Chondrocyte (in vitro differentiated cells): Measurements from ENCODE around the gene RAI1. TPM values are rescaled to one million over a fixed set of nuclear protein-coding genes. Genes with fewer than 3 reads are reported as not detected.

Experiments used
- DNase-seq: peaks from one replicate; pipeline ENCODE4 v3.0.0; 2021; ENCODE audit warnings: mixed read lengths, low spot score
- H3K27ac Mint-ChIP-seq: one replicate; pipeline ENCODE4 v1.8.0; 2021; ENCODE audit warnings: mild to moderate bottlenecking, moderate library complexity, mixed read lengths; ENCODE audit not compliant: unreplicated experiment
- H3K27me3 Mint-ChIP-seq: 2 replicates; pipeline ENCODE4 v1.8.0; 2021; ENCODE audit warnings: low read depth, mixed read lengths
- H3K36me3 Mint-ChIP-seq: 2 replicates; pipeline ENCODE4 v1.8.0; 2021; ENCODE audit warnings: low read depth, mixed read lengths
- H3K4me1 Mint-ChIP-seq: 2 replicates; pipeline ENCODE4 v1.8.0; 2021; ENCODE audit warnings: low read depth, mild to moderate bottlenecking, mixed read lengths
- H3K4me3 Mint-ChIP-seq: one replicate; pipeline ENCODE4 v1.8.0; 2021; ENCODE audit warnings: mild to moderate bottlenecking, moderate library complexity, mixed read lengths; ENCODE audit not compliant: unreplicated experiment
- H3K9me3 Mint-ChIP-seq: 2 replicates; pipeline ENCODE4 v1.8.0; 2021; ENCODE audit warnings: low read depth, mixed read lengths
- total RNA-seq: library from RNA; stranded (reverse); gene quantifications from 3 replicates; pipeline ENCODE4 v1.2.1, GENCODE V29; 2021
- TF ChIP-seq, protein P1 (sequence below): fragments of 200-600 bp; sonication (generic); IDR thresholded peaks from 2 replicates; pipeline ENCODE4 v1.5.0; 2021; ENCODE audit warnings: antibody characterized with exemption, mild to moderate bottlenecking, moderate library complexity

RAI1 gene
- total RNA-seq, 1 donor from 2014 or later, result 28.7 TPM

DNA sequence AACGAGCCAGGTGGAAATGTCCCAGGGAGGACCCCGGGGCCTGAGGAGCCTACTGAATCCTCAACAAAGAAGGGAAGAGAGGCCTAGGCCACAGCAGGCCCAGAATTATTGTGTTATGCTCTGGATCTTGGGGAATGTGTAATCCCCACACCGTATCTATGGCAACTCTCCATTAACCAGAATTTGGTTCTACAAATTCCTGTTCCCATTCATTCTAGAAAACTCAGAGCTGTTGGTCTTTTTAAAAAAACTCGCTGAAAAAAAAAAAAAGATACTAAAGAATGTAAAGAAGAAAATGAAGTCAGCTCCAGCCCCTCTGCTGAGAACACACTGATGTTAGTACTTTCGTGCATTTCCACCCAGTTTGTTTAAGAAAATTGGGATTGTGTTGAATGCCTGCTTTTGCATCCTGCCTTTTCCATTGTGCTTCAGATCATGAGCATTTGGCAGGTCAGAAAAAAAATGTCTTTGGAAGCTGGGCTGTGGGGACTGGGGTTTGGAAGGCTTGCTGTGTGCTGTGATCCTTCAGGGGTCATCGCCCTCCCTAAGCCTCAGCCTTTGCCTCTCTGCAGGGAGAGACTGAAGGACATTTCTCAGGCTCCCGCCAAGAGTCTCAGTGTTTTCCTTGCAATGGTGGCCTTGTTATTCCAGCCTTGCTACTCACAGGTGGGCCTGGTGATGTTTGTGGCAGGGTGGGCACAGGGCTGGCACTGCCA, 86.1 kb downstream of the RAI1 start:
- peaks cover 2% of the 10 kb centered on the region for H3K36me3 Mint-ChIP-seq
- TF ChIP-seq, protein P1, sequence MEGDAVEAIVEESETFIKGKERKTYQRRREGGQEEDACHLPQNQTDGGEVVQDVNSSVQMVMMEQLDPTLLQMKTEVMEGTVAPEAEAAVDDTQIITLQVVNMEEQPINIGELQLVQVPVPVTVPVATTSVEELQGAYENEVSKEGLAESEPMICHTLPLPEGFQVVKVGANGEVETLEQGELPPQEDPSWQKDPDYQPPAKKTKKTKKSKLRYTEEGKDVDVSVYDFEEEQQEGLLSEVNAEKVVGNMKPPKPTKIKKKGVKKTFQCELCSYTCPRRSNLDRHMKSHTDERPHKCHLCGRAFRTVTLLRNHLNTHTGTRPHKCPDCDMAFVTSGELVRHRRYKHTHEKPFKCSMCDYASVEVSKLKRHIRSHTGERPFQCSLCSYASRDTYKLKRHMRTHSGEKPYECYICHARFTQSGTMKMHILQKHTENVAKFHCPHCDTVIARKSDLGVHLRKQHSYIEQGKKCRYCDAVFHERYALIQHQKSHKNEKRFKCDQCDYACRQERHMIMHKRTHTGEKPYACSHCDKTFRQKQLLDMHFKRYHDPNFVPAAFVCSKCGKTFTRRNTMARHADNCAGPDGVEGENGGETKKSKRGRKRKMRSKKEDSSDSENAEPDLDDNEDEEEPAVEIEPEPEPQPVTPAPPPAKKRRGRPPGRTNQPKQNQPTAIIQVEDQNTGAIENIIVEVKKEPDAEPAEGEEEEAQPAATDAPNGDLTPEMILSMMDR, result no peak
- no peaks in the 10 kb centered on the region for H3K9me3 Mint-ChIP-seq
- H3K27ac Mint-ChIP-seq, result peak overlapping the region; percentile 49
- no peak overlapping the region for H3K4me3 Mint-ChIP-seq
- peaks cover 52% of the 10 kb centered on the region for H3K4me1 Mint-ChIP-seq
- no peak for DNase-seq
- no peaks in the 10 kb centered on the region for H3K27me3 Mint-ChIP-seq

DNA sequence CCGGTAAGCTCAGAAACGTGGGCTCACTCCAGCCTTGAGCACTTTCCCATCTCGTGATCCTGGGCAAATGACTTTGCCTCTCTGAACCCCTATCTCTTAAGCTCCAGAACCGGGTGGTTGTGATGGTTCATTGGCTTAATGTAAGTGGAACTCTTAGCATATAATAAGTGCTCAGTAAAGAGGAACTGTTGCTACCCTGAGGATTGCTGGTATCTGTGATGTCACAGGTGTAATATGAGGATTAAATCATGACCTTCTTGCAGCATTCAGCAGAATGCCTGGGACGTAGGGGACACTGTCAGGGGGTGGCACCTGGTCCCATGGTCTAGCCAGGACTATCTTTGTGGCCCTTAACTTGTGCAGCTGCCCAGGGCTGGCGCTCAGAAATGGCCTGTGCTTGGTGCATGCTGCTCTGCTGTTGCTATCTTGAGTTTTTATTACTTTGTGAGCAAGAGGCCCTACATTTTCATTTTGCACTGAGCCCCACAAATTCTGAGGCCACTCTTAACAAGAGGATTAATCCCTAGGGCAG, 86.7 kb downstream of the RAI1 start:
- H3K27ac Mint-ChIP-seq, result peak overlapping the region; percentile 12
- TF ChIP-seq, protein P1, result no peak
- peaks cover 52% of the 10 kb centered on the region for H3K4me1 Mint-ChIP-seq
- no peak for DNase-seq
- H3K36me3 Mint-ChIP-seq, result peaks cover 2% of the 10 kb centered on the region
- no peaks in the 10 kb centered on the region for H3K27me3 Mint-ChIP-seq
- no peaks in the 10 kb centered on the region for H3K9me3 Mint-ChIP-seq
- H3K4me3 Mint-ChIP-seq, result no peak overlapping the region

DNA sequence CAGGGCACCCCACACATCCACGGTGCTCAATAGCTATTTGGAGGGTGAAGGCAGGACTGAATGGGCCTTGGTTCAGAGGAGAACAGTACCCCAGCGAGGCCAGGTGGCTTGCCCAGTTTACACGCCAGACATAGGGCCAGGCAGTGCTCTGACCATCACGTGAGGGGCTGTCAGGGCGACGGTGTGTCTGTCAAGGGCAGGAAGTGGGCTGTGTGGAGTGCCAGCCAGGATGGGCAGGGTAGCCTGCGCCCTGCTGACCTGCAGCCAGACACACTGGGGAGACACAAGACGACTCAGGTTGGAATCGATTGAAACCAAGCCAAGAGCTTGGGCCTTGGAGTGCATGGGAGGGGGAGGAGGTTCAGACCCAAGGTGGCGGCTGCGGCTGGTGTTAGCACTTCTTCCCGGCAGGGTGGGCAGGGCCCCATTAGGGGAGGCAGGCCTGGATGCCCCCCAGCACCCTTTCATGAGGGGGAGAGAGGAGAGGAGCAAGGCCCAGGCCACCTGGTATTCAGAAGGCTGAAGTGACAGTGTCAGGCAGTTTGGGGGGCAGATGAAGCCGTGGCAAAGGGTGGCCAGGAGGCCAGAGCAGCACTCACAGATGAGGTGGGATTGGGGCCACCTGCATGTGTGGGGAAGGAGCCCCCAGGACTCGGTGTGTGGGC, 87.3 kb downstream of the RAI1 start:
- Mint-ChIP-seq H3K27ac (peak overlapping the region; percentile 12), H3K4me3 (no peak overlapping the region), H3K27me3 (no peaks in the 10 kb centered on the region), H3K36me3 (peaks cover 2% of the 10 kb centered on the region), H3K4me1 (peaks cover 48% of the 10 kb centered on the region), H3K9me3 (no peaks in the 10 kb centered on the region)
- peak; percentile 79 for DNase-seq
- TF ChIP-seq, protein P1, result no peak

DNA sequence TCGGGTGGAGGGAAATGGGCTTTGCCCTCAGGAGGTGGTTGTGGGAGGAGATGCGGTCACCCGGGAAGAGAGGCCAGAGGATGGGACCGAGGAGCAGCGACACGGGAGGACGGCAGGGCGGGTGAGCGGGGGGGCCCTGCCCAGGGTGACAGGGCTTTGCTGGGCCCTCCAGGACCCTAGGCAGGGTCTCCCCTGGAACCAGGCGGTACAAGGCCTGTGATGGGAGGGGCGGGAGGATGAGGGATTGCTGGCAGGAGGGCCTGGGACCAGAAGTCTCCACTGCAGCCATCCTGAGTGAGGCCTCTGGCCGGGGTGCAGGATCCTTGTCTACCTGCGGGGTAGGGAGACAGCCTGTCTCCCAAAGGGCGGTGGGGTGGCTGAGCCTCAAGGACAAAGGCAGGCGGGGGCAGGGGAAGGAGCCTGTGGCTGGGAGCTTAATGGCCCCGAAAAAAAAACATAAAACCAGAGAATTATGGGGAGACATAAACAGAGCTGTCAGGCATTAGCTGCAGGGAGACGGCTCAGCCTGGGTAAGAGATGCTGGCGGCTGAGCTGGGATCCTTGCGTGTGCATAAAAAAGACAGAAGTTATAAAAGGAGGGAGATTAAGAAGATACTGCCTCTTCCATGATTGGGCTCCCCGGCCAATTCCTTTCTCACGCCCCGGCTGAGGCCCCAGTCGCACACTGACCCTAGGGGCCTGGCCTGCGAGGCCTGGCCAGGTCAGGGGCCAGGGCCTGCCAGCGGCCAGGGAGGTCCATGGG, 88.8 kb downstream of the RAI1 start:
- Mint-ChIP-seq H3K36me3 (no peaks in the 10 kb centered on the region), H3K27ac (peak overlapping the region; percentile 28), H3K9me3 (no peaks in the 10 kb centered on the region), H3K27me3 (no peaks in the 10 kb centered on the region), H3K4me1 (peaks cover 51% of the 10 kb centered on the region), H3K4me3 (no peak overlapping the region)
- TF ChIP-seq, protein P1, result no peak
- peak; percentile 82 for DNase-seq

DNA sequence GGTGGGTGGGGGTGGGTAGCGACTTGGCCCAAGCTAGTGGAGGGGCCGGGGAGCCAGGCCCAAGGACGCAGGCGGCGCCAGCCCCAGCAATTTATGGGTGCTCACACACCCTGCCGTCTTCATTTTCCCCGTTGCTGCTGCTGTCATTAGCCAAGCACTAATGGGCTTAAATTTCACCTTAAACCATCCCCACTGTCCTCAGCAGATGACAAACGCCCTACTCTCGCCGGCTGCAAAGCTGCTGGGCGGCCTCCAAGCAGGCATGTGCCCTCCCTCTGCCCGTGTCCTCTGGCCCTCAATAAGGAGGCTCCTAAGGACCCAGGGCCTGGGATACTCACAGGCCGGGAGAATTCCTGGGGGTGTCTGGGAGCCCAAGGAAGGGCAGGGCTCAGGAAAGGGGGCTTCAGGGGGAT, 89.4 kb downstream of the RAI1 start:
- H3K27me3 Mint-ChIP-seq, result no peaks in the 10 kb centered on the region
- H3K9me3 Mint-ChIP-seq, result no peaks in the 10 kb centered on the region
- TF ChIP-seq, protein P1, result no peak
- no peak overlapping the region for H3K4me3 Mint-ChIP-seq
- peaks cover 48% of the 10 kb centered on the region for H3K4me1 Mint-ChIP-seq
- DNase-seq, result no peak
- no peak overlapping the region for H3K27ac Mint-ChIP-seq
- H3K36me3 Mint-ChIP-seq, result no peaks in the 10 kb centered on the region
